NB4 (cell line): ENCODE measurements around the gene MAD1L1.

Experiments used
- CTCF ChIP-seq: IDR thresholded peaks from one replicate; pipeline ENCODE4 v1.5.1; 2012; ENCODE audit warnings: low read depth, low read length
- MAX ChIP-seq: IDR thresholded peaks from 2 replicates; pipeline ENCODE4 v1.6.1; 2011; ENCODE audit warnings: low read depth, low read length
- MYC ChIP-seq: IDR thresholded peaks from 2 replicates; pipeline ENCODE4 v1.6.1; 2011; ENCODE audit warnings: low read depth, low read length
- POLR2A ChIP-seq: IDR thresholded peaks from 2 replicates; pipeline ENCODE4 v1.6.1; 2011; ENCODE audit warnings: mild to moderate bottlenecking; ENCODE audit not compliant: insufficient read length; ENCODE audit errors: extremely low read depth

GRCh38 chr7:1913466-1914282, 319.1 kb downstream of the MAD1L1 start:
- TF ChIP-seq CTCF (no peak), POLR2A (no peak), MYC (no peak), MAX (no peak)
